HG02885 (cell line): ENCODE data around the gene HLA-DOA.

Source experiments
- ATAC-seq: cut with Tn5 transposase; IDR thresholded peaks from one replicate; pipeline ENCODE4 v1.9.1; 2021; ENCODE audit warnings: mild to moderate bottlenecking; ENCODE audit not compliant: unreplicated experiment, poor library complexity

Gene HLA-DOA

DNA sequence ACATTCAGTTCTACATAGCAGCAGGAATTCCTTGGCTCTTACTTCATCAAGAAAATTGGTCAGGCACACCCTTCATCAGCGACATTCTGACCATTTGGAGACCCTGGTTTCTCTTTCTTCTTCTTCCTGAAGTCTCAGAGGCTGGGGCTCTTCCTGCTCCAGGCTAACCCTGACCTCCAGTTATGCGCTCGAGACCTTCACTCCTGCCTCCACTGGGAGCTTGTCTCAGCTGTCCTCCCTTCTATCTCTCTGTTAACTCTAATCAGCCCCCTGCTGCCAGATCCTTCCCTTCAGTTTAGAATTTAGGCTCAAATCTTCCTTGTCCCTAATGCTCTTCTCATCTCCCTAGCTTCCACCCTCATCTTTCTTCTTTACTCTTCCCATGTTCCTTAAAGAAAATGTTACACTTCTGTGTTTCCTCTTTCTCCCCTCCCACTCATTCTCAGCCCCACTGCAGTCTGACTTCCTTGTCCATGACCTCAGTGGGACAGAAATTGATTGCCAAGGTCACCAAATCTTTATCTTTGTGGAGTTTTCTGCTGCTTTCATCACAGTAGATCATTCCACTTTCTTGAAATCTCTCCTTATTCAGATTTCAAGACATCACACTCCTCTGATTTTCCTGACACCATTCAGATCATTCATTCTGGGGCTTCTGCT lies 8.4 kb upstream of the HLA-DOA start:
- no peak for ATAC-seq

DNA sequence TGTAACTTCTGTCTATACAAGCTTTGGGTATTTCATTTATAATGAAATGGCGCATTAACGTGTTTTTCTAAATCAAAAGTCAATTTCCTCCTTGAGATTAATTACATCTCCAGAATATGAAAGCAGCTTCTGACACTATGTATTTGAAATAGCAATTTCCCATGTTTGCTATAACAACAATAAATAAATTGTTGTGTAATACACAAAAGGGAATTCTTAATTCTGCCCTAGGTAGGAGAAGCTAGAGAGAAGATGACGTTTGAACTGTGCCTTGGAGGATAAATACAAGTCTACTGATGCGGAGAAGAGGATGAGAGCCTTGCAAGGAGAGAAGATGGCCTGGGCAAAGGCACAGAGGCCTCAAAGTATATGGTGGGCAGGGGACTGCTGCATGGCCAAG lies 7.6 kb upstream of the HLA-DOA start:
- ATAC-seq: no peak

DNA sequence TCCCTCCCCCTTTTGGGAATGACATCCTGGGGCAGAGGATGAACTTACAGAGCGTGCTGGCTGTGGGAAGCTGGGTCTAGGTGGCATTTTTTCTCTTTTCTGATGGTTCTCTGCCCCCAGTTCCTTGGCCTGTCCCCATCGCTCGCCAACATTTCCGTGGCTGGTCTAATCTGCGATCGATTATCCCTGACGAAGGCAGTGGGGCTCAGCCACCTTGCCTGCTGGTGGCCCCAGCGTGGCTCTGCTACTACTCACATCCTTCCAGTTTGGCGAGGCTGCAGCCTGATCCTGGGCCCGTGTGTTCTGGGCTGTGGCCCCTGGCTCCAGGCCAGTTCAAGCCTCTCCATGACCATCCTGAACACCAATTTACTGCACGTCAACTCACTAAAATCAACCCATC lies 6.4 kb upstream of the HLA-DOA start:
- ATAC-seq: no peak

DNA sequence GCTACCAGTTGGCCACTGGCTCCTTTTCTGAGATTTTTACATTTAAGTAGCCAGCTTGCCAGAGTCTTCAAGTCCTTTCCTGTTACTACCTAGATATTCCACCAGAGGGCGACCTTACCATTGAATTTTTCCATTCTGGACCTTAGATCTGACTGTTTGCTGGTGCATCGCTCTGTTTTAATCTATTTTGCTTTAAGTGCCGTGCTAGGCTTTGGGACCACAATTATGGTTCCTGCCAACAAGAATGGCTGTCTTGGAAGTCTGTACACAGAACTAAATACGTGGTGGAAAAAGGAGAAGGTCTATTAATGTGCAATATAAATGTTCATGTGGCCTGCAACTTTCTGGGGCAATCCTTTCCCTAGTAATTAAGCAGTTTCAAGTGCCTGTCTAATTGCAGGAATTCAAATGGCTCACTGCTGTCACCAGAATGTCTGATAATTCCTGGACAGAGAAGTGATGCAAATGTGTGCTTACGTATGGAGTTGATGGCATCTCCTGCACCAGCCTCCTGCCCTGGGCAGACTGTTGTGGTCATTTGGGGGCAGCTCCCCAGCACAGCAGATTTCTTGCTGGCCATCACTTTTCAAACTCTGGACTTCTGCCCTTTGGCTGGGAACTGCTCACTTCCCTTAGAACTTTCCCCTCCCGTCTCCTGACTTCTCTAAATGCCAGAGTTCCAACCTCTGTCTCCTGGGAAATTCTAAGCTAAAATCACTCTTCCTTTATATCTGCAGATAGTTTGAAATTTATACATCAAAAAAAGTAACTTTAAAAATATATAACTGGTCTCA lies 5.6 kb upstream of the HLA-DOA start:
- ATAC-seq: no peak

DNA sequence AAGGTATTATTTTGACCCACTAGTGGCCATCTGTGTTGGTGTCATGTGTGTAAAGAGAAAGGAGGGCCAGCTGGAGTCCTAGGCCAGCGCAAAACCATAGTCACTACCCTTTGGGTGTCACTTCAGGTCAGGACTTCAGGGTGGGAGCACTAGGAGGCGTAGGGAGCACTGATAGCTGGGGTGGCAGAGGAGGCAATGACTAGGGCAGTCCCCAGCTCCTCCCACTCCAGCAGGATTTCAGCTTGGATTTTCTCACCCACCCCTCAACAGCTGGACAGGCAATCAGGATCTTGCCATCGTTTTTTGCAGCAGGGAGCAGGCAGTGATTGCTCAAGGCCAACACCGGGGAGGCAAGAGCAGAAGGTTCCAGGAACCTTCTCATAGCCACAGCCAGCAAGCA lies 4.2 kb upstream of the HLA-DOA start:
- ATAC-seq: no peak

DNA sequence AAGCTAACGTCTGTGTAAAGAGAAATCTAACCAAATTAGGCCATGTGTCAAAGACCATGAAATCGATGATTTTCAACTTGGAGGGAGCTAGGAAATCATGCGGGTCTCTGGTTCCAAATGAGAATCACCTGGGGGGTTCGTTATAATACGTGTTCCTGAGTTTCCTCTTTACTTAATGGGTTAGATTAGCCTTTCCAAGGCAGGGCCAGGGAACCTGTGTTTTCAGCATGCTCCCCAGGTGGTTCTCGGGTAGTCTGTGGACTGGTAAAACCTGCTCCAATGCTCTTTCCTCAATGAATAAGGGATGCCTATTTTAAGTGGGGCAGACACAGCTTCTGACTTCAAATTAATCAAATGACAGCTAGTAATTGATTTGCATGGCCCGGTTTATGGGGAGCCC lies 965 bp upstream of the HLA-DOA start:
- ATAC-seq: no peak

DNA sequence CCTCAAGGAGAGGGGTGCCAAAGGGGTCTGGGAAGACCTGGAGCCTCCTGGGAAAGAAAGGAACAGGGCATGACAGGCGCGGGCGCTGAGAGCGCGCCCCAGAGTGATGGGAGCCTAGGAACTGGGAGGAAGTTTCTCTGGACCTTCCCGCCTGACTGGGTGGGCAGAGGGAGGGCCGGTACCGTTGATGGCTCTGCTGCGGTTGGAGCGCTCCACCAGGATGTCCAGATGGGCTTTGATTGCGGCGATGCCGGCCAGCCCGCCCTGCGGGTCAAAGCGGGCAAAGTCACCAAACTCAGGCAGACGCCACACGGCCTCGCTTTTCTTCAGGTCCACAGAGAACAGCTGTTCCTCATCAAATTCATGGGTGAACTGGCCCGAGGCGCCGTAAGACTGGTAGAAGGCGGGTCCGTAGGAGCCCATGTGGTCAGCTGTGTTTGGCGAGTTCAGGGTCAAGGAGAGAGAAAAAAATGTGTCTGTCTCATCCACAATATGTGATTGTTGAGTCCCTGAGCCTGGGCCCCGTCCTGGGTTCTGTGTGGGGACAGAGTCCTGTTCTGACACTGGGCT lies 1.5 kb downstream of the HLA-DOA start:
- ATAC-seq: no peak

DNA sequence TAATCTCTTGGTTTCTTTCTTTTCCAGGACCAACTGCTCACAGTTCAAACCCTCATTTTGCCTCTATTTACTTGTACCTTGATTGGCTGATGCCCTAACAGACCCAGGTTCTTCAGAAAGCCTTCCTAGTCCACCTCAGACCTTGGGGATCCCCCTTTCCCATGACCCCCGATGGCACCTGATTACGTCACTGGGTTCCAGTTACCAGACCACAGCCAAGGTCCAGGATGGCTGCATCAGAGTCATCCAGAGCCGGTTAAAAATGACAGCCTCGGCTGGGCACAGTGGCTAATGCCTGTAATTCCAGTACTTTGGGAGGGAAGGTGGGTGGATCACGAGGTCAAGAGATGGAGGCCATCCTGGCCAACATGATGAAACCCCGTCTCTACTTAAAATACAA lies 4.5 kb downstream of the HLA-DOA start:
- no peak for ATAC-seq

DNA sequence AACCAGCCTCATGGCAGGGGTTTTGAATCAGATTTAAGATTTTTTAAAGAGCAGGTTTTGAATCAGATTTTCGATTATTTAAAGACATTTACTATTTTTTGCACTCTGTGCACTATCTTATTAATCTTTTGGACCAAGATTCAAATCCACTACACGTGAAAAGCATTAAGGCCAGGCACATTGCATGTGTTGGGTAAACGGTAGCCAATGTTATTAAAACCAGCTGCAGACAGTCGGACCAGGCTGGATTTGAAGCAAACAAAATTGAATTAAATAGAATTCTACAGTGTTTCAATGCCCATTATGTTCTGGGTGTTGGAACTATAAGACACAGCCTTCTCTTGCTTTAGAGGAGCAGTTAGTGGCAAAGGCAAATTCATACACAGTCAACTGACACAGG lies 7.7 kb downstream of the HLA-DOA start:
- no peak for ATAC-seq

DNA sequence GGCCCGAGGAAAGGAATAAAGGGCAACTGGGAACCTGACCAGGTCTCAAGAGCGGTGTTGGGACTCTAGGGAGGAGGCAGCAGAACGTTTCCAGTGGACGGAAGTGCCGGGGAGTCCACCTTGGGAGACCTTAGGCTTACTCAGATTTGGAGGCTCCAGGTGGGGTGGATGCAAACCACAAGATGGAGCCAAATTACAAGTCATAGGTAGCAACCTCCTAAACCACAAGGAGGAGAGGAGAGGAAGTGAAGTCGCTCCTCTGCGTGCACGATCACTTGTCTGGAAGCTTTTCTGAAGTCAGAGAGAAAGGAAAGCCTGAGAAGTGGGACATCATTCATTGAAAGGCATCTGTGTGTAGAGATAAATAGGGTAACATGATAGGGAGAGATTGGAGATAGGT lies 9.3 kb downstream of the HLA-DOA start:
- ATAC-seq: no peak

DNA sequence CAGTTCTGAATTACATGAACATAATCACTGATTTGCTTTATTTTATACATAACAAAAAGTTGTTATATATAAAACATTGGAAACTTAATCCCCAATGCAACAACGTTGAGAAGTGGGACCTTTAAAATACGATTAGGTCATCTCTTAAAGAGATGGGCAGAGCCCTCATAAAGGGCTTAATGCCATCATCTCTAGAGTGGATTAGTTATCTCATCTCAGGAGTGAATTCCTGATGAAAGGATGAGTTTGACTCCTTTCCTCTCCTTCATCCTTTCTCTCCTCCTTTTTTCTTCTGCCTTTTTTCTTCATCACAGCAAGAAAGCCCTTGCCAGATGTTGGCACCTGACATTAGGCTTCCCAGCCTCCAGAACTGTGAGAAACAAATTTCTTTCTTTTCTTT lies 13.9 kb downstream of the HLA-DOA start:
- ATAC-seq: no peak

DNA sequence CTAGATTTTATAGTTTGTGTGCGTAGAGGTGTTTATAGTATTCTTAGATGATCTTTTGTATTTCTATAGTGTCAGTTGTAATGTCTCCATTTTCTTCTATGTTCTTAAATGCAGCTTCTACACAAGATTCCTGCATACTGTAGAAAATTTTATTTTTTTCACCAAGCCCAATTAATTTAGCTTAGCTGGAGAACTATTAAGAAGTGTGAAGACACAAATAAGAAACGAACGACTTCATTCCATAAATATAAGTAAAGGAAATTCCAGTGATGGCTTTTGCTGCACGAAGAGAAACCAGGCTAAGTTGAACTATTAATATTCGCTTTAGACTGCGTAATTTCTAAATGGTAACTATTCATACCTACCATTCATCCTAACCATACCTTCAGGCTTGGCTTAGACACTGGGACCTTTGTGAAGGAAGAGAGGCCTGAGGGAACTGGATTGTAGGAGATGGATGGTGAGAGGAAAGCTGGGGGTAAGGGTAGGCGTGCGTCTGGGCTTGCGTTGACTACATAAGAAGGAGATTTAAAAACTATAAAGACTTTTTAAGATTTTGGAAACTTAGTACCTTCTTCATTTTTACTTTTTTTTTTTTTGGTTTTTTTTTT lies 15.9 kb downstream of the HLA-DOA start:
- no peak for ATAC-seq

DNA sequence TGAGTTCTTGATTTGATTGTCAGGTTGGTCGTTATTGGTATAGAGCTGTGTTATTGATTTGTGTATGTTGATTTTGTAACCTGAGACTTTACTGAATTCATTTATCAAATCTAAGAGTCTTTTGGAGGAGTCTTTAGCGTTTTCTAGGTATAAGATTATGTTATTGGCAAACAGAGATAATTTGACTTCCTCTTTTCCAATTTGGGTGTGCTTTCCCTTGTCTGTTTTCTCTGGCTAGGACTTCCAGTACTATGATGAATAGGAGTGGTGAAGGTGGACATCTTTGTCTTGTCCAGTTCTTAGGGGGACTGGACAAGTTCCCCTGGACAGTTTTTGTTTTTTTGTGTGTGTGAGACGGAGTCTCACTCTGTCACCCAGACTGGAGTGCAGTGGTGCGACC lies 17.4 kb downstream of the HLA-DOA start:
- ATAC-seq: no peak

DNA sequence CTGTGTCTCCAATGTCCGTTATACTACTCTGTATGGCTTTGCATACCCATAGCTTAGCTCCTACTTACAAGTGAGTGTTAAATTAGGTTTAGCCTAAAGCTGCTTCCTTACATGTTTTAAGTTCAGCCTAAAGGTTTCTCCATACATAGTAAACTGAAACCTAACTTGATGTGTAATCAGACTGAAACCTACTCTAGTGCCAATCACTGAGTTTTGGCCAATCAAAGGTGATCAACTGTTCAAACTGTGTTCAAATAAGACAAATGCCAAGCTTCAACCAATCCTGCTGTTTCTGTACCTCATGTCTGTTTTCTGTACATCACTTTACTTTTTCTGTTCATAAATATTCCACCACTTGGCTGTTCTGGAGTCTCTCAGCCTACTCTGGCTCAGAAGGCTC lies 20.0 kb downstream of the HLA-DOA start:
- no peak for ATAC-seq

DNA sequence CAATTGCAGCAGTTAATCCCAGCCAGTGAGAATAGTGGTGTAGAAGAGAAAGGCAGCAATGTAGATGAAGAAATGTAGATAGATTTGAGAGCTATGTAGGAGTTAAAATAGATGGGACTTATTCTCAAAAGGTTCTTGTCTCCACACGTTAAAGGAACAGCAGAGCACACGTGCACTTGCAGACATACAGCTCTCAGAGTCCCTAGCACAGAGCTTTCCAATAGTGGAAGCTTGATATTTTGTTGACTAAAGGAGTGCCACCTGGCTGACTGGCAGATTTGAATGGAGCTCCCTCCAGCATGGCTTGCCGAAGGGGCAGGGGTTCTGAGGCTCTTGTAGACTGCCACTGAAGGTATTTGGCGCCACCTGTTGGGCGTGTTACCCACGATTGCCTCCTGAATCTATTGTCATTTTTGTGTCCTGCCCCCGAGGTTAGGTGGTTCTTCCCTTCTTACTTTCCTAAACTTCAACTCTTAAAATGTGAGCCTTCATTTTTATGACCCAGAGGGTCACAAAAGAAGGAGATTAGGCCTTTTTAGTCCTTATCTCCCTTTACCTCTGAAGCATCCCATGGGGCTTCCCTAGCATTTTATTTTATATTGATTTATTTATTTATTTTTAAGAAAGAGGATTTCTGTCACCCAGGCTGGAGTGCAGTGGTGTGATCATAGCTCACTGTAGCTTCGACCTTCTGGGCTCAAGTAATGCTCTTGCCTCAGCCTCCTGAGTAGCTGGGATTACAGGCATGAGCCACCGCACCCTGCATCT lies 24.6 kb downstream of the HLA-DOA start:
- ATAC-seq: peak; percentile 59

DNA sequence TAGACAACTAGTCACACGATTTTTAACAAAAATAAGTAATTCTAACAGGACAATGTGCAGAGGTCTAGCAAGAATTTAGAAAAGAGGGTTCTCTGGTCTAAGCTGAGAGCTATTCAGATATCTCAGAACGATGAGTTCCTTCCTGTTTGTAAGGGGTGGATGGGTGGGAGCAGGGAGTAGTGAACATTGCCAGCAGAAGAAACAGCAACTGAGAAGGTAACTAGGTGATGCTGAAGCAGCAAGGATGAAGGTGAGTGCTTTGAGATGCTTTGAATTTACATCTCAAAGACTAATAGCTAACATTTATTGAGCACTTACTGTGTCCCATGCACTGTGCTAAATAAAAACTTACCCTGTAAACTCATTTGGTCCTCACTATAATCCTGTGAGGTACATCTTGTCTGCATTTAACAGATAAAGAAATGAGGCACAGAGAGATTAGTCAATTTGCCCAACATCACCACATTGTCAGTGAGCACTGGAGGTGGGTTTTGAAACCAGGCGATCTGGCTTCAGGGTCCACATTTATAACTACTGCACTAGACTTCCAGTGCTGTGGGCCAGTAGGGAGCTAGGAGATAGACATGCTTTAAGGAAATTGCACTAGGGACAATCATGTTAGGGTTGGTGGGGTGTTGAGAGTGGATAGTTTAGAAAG lies 25.3 kb downstream of the HLA-DOA start:
- no peak for ATAC-seq

DNA sequence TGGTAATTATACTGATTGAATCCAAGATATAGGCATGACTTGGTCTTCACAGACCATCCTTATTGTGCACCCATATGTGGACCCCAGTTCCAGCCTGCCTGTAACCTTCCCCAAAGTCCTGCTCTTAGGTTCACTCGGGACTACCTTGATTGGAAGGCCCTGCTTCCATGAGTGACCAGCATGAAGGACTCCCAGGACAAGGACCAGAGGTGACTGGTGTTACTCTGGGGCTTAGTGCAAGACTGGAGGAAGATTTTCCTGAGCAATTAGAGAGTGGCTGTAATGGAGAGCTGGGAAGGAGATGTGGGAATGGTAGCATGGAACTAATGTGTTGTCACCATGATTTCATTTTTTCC lies 25.9 kb downstream of the HLA-DOA start:
- ATAC-seq: no peak

DNA sequence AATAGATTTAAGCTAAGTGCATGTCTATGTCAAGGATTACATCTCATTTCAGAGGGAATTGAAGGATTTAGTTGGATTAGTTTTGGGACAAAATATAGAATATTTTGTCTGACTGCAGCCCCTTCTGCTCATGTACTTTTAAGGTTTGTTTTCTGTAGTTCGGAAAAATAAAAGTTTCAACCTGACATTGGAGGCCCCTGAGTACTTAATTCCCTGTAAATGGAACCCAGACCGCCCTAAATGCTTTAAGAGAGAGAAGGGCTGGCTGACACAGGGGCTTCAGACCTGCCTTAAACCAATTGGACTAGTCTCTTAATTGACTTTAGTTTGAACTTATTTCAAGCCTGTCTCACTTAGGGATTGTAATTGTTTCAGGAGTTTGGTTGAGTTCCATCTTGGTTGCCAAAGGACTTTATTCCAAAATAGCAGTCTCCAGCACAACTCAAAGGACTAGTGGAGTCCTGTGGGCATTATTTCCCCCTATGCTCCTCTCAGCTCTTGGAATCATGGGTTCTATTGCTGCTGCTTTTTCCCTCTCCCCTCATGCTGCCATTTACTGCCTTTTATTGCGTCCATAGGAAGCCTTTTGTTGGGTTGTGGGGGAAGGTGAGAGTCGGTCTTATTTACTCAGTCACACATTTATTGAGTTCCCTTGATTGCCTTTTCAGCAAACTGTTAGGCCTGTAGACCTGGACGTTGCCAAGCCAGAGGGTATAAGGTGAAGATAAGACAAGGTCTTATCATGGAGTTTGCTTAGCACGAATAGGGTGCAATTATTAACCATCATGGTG lies 26.5 kb downstream of the HLA-DOA start:
- no peak for ATAC-seq

DNA sequence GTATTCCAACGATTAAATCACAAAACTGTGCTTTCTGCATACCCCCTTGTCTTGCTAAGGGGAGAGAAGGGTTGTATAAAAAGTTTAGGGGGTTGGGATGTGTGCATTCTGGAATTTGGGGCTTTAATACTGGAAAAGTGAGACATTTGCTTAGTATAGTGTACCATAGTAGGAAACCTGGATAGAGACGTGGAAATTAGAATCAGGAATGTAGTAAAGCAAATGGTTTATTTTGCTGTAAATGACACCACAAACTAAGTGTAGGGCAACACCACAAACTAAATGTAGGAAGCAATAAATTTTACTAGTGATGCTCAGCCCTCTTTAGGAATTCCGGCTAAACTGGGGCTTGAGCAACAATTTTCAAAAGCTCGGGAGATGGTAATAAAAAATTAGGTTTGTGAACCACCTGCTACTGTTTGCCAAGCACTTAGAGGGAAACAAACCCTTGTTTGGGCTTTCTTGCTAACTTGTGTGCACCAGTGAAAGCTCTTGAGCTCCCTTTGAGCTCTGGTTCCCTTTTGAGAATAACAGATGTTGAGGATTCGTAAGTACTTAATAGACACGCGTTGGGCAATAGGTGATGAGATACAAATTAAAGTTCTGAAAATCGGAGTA lies 27.2 kb downstream of the HLA-DOA start:
- no peak for ATAC-seq
